ENCODE measurements around the gene GCM1.

The GCM1 gene

DNA sequence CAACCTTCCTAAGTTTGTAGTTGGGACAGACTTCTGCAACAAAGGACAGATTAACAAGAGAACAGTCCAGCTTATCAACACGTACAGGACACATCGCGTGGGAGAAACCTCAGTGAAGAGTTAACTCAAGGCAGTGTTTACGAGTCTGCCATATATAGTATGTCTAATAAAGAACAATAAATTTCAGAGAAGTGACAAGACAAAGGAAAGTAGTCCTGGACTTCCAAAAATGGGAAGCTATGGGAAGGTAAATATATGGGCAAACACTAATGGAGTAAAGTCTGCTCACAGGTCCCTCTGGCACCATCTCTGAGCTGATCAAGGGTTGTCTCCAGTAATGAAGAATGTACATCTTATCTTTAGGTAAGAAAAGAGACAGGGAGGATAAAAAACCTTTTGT, 34.9 kb downstream of the GCM1 start:
- no peak for DNase-seq
- in situ Hi-C loops (cut with MboI; ENCODE audit: low pct_unique_long_range_greater_than_20kb, low sequenced_read_pairs) = no loop called here

DNA sequence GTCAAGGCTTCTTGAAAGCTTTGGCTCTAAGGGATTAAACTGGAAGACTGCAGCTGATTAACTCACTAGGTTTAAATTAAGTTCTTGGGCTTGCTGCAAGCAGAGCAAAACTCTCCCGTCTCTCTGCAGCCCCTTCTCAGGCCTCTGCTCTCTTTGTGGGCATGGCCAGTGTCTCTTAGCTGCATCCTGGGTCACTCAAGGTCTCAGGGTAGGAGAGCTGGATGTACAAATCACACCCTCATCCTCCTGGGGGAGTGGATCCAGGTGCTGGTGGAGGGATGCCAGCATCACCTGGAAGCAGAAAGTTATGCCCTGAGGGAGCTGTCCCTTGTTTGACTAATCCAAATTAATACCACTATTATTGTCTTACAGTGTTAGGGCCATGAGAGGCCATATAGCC, 35.8 kb downstream of the GCM1 start:
- in situ Hi-C loops (cut with MboI; ENCODE audit: low pct_unique_long_range_greater_than_20kb, low sequenced_read_pairs) = no loop called here
- no peak for DNase-seq

DNA sequence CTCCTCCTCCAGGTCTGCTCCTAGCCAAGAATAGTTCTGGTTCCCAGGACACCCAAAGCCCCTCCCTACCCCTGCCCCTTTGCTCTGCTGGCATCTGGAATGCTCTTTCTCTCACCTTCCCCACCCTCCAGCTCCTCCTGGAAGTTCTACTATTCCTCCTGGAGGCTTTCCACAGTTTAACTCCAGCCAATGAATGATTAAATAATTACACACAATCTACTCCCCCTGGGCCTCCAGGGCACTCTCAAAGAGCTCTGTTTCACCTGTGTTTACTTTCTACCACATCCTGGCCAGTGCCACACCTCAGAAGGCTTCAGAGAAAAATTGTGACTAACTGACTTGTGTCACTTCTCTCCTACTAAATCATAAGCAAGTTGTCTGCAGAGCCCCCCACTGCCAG, 36.2 kb downstream of the GCM1 start:
- no peak for DNase-seq
- in situ Hi-C loops (cut with MboI; ENCODE audit: low pct_unique_long_range_greater_than_20kb, low sequenced_read_pairs) = no loop called here

DNA sequence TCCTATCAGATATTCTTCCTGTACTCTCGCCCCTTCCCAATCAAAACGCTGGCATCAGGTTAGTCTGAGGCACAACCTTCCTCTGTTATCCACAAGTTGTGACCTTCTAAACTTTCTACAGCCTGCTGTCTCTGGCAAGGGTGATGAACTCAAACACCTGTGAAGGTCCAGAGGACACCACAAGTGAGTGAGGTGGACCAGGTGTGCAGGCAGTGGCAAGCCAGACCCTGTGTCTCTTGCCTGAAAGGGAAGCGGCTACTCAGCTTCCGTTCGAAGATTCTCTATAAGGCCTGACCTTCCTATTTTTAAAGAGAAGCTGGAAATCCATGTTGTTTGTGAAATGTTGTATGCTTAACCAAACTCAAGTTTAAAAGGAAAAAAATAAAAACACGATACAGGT, 36.8 kb downstream of the GCM1 start:
- DNase-seq = no peak
- in situ Hi-C loops (cut with MboI; ENCODE audit: low pct_unique_long_range_greater_than_20kb, low sequenced_read_pairs) = no loop called here

DNA sequence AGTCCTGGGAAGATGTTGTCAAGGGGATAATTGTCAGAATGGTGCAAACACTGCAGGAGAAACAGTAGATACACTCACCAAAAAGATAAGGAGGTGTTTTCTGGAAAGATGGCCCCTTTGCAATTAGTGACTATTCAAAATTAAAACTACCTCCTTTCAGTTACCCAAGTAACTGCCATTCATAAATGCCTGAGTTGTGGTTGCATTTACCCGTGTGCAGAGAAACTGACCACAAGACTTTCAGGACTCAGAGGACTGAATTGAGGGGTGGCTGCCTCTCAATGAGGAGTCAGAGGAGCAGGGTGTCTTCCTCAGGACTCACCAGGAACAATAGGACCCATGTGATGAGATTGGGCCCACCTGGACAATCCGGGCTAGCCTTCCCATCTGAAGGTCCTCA, 39.0 kb downstream of the GCM1 start:
- in situ Hi-C loops (cut with MboI; ENCODE audit: low pct_unique_long_range_greater_than_20kb, low sequenced_read_pairs) = no loop called here
- no peak for DNase-seq

DNA sequence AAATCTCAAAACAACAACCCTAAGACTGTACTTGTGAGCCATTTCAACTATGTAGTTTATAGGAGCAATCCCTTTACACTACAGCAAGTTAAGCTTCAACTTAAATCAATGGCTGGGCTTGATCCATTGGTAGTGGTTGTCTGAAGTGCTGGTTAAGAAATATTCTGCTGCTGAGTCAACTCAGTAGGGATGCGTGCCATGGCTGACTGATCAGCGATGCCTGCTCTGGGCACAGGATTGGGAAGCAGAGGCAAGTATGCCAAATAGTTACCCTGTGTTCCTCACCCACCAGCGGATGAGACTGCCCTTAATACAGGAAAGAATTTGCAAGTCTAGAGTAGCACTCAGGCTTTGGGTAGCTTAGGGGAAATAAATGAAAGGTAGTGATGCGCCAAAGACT, 41.5 kb downstream of the GCM1 start:
- no peak for DNase-seq
- in situ Hi-C loops (cut with MboI; ENCODE audit: low pct_unique_long_range_greater_than_20kb, low sequenced_read_pairs) = no loop called here

DNA sequence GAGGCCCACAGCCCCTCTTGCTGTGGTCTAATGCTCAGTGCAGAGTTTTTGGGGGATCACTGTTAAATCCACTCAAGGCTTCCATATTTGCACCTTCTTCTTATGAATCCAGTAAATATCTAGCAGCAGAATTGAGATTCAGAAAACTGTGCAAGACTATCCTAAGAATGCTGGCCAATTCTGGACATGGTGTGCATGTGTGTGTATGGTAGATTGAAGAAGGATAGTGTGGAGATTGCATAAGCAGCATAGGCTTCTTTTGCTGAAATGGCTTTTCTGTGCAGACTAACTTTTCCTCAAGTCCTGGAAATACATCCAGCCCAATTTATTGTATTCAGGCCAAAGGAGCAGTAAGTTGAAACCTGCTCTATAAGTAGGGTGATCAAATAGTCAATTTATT, 43.7 kb downstream of the GCM1 start:
- in situ Hi-C loops (cut with MboI; ENCODE audit: low pct_unique_long_range_greater_than_20kb, low sequenced_read_pairs) = no loop called here

DNA sequence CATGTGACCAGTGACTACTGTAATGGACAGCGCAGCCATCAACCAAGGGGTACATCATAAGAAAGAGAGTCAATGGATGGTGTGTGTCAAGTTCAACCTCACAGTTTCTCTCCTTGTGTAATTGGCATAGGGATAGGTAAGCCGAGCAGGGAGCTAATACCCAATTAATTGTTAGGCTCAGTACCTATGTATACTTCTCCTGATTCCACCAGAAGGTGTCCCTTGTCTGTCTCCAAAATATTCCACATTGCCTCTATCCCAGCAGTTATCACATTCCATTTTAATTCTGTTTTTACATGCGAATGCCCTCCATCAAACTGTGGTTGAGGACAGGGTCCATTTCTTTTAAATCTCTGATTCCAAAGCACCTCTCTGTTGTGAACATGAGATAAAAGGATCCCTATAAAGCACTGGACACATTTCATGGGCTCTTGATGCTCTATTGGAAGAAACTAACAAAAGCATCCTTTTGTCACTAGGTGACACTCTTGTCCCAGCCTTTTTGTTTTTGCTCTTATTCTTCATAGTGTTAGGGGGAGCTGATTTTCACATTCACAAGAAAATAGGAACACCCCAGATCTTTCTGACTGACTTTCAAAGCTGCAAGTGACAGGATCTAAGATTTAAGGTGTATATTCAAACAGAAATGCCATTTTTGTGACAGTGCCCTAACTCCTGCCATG, 44.5 kb downstream of the GCM1 start:
- in situ Hi-C loops (cut with MboI; ENCODE audit: low pct_unique_long_range_greater_than_20kb, low sequenced_read_pairs) = no loop called here
- peak; percentile 12 for DNase-seq

More for the DNA sequence above, 43.7 kb downstream of the GCM1 start:
- no peak for DNase-seq

DNA sequence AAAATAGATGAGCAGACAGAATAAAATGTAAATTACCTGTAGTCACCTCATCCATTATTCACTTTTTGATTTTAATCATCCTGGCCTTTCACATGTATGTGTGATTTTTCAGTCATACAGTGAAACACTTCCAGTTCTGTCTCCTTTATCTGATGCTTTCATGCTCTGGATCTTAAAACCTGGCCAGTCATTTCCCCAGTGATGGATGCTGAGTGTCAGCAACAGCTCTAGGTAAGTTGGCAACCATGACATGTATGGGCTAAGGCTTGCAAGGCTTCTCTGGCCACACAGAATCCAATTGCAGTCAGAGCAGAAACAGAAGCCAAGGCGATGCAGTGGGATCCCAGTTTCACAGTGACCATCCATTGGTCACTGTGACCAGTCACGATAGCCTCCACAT, 47.6 kb downstream of the GCM1 start:
- DNase-seq = no peak
- in situ Hi-C loops (cut with MboI; ENCODE audit: low pct_unique_long_range_greater_than_20kb, low sequenced_read_pairs) = no loop called here

DNA sequence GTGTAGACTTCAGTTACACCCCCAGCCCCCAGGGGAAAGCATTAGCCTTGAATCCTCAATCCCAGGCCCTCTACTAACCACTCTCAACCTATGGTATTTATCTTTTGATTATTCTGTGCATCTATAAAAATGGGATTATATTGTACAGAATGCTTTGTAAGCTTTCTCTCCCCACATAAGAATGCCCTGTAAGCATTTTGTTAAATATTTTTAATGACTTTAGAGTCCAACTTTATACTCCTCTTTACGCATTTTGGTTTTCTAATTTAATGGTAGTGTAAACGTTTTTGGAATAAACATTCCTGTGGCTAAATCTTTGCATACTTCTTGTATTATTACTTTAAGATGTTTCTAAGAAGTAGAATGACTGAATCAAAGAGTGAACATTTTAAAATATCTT, 48.1 kb downstream of the GCM1 start:
- in situ Hi-C loops (cut with MboI; ENCODE audit: low pct_unique_long_range_greater_than_20kb, low sequenced_read_pairs) = no loop called here
- DNase-seq = no peak

DNA sequence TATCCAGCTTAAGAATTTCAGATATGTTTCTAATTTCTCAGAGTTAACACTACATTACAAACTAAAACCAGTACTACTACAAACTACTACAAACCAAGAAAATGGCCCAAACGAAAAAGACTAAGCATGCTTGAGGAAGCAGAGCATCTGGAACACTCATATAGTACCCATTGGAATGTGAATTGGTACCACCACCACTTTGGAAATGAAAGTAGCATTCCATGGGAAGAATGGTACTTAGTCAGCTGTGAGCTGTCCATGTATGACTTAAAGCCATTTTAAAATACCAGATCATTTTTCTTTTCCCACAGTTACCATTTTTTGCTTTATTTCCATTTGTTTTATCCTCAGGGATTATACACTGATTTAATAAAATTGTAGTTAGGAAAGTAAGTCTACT, 52.9 kb downstream of the GCM1 start:
- no peak for DNase-seq
- in situ Hi-C loops (cut with MboI; ENCODE audit: low pct_unique_long_range_greater_than_20kb, low sequenced_read_pairs) = no loop called here

DNA sequence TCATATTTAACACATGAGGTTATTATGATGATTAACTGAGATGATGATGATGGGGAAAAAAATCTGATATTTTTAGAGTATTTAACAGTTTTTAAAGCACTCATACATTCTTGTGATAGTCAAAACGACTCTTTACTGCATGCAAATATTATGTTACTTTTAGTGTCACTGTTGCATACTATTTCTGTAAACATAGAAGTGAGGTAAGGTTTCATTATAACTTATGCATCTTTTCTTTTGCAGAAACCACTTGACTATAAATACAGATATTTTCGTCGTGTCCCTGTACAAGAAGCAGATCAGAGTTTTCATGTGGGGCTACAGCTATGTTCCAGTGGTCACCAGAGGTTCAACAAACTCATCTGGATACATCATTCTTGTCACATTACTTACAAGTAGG, 53.4 kb downstream of the GCM1 start:
- in situ Hi-C loops (cut with MboI; ENCODE audit: low pct_unique_long_range_greater_than_20kb, low sequenced_read_pairs) = no loop called here
- DNase-seq = no peak

DNA sequence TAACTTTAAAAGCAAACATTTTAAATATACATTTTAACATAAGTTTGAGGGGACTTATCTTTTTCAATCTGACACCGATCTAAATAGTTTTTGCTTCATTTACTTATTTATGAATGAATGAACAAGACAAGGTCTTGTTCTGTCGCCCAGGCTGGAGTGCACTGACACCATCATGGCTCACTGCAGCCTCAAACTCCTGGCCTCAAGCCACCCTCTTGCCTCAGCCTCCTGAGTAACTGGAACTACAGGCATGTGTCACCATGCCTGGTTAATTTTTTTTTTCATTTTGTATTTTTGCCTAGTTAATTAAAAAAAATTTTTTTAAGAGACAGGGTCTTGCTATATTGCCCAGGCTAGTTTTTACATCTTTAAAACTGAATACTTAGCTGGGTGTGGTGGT, 58.1 kb downstream of the GCM1 start:
- in situ Hi-C loops (cut with MboI; ENCODE audit: low pct_unique_long_range_greater_than_20kb, low sequenced_read_pairs) = no loop called here

DNA sequence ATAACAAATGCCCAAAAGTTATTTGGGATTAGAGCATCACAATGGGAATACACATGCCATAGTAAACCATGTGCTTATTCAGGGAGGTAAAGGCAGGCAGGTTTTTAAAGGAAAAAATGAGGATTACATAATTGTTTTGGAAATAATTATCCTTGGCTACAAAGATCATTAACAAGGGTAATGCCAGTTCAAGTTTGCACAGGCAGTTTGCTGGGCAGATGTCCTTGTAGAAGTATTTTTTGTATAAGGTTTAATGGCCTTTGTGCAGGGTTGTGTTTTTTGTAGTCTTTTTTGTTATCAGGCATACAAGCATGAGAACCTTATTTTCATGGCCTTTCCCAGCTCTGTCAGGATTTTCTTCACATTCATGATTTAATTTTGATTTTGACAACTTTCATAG, 58.7 kb downstream of the GCM1 start:
- in situ Hi-C loops (cut with MboI; ENCODE audit: low pct_unique_long_range_greater_than_20kb, low sequenced_read_pairs) = no loop called here
- DNase-seq = no peak

More for the DNA sequence above, 58.1 kb downstream of the GCM1 start:
- no peak for DNase-seq

DNA sequence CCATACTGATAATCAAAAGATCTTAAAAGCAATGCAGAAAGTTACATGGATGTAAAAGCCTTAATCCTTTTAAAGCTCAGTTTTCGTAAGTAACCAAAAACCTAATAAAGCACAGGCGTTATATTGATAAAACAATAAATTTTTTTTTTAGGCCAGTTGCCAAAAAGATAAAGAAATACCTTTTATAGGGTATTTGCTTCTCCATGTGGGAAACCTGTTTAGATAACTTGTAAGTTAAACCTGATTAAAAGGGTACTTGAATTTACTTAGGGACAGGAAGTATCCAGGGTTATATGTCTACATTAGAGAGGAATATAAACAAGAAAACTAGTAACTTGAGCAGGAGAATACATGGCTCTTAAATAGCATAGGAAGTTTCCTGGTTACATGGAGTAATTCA, 62.3 kb downstream of the GCM1 start:
- in situ Hi-C loops (cut with MboI; ENCODE audit: low pct_unique_long_range_greater_than_20kb, low sequenced_read_pairs) = no loop called here
- no peak for DNase-seq

DNA sequence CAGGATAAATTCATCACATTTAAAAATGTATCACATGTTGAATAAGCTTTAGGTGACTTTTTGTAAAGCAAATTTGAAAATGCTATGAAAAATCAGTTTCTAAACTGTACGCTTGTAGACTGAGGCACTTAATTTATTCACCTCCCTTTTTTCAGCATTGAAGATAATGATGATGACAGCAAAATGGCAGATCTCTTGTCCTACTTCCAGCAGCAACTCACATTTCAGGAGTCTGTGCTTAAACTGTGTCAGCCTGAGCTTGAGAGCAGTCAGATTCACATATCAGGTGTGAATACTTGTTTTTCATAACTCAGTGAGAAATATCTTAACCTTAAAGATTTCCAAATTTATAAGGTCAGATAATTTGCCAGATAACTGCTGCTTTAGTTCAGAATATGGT, 67.8 kb downstream of the GCM1 start:
- in situ Hi-C loops (cut with MboI; ENCODE audit: low pct_unique_long_range_greater_than_20kb, low sequenced_read_pairs) = no loop called here
- no peak for DNase-seq

Measured in KBM-7 (cell line).